NCI-H748 (cell line): Measurements from ENCODE around the gene ZCCHC7.
A peak's percentile ranks its signal among the peaks of the same experiment; 100 is the strongest.
"Not testable (repeated sequence)": the region's sequence is repeated elsewhere in the genome, so short reads cannot be mapped to it uniquely, and the experiment has no call there.

Experiments used
- DNase-seq: peaks from one replicate; lab custom pipeline; 2025; ENCODE audit not compliant: unreplicated experiment; lab: John Stamatoyannopoulos, UW

ZCCHC7 gene

DNA sequence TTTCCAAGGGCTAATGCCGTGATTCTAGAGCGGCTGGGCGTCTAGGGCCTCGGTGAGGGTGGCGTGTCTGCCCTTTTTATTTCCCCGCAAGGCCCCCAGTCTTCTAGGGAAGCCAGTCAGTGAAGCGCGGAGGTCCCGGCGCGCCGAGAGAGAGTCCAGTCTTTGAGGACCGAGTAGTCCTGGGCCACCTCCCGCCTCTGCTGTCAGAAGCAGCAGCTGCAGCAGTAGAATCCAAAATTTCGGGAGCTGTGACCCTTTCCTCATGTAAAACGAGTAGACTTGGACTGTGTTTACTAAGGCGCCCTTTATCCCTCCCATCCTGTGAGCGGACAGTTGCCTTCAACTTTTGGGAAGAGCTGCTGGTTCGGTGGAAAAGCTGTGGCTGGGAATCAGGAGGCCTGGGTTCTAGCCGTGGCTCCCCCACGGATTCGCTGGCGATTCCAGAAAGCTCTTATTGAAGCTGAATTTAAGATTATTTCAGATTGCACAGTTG lies 515 bp downstream of the ZCCHC7 start:
- not testable (repeated sequence) for DNase-seq

DNA sequence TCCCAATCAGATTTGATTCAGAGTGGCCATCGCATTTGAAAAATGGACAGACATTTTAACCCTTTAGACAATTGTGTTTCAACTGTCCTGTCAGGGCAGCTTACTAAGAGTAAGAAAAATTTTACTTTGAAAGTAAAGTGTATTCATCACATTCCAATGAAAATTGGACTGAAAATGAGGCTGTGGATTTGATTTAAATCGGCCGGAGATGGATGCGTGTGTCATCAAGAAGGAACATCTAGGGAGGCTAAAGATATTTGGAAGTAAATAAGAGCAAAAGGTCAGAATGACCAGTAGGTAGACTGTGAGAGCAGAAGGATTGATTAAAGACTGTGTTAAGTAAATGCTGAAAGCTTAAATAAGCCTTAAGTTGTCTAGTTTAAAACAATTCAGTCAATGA lies 1.5 kb downstream of the ZCCHC7 start:
- DNase-seq: no peak

DNA sequence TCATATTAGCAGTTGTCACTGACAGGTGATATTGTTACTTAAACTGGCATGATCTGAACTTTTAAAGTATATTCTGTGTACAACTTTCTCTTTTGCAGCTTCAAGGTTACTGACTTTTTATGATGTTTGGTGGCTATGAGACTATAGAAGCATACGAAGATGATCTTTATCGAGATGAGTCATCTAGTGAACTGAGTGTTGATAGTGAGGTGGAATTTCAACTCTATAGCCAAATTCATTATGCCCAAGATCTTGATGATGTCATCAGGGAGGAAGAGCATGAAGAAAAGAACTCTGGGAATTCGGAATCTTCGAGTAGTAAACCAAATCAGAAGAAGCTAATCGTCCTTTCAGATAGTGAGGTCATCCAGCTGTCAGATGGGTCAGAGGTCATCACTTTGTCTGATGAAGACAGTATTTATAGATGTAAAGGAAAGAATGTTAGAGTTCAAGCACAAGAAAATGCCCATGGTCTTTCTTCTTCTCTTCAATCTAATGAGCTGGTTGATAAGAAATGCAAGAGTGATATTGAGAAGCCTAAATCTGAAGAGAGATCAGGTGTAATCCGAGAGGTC lies 5.9 kb downstream of the ZCCHC7 start:
- no peak for DNase-seq

DNA sequence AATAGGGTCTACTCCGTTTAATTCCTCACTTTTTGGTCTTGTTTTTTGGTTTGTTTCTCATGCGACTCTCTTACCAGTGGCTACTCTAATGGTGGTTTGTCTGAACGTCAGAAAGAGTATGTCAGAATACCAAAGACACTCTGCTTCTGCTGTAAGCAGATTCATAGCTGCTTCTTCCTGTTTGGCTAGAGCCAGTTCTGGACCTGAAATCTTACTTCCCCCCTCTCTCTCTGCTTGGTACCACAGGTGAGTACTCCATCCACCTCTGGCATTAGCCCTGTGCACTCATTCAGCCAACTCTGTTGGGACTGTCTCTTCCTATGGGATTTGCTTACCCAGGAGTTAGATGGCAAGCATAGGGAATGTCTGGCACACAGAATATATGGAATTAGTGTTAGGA lies 6.6 kb downstream of the ZCCHC7 start:
- DNase-seq: no peak

DNA sequence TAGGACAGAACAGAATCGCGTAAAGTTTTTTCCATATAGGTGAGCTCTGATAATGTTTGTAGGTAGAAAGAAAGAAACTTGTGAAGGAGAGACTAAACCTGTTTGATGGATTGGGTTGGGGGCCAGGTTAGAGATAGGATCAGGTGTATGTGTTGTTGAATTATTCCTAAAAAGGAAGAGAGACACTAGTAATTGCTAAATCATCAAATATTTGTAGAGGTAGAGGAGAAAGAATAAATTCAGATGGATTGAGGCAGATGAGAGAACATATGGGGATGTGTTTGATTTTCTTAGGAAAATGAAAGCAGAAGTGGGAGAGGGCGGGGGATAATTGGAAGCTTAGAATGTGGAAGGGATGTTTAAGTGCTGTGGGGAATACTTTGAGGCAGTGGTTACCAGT lies 7.7 kb downstream of the ZCCHC7 start:
- DNase-seq: no peak

DNA sequence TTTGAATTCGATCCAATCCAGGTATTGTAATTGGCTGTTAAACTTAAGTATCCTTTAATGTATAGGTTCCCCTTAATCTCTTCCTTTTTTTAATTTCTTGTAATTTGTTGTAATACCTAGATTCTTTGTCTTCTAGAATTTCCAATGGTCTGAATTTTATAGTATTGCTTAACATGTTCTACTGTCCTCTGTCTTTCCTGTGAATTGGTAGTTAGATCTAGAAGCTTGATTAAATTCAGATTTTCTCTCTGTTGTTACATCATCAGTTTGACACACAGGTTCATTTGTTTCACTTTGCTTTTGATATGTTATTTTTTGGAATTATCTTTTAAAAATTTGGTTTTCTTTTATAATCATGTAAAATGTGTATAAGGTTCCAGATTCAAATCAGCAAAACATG lies 13.8 kb downstream of the ZCCHC7 start:
- no peak for DNase-seq

DNA sequence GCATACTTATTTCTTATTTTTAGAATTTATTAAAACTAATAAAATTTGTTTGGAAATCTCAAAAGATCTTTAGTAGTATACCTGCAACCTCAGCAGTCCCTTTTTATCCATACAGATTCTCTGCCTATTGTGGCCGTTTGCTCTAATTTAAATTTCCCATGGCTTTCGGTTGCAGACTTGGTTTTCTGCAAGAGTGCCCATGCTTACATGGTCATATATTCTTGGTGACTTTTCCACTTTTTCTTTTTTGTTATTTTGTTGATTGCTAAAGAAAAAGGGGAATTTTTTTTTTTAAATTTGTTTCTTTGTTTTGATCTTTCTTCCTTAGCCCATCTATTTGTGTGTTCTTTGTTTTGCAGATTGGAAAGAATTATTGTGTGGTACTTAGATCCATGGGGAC lies 20.6 kb downstream of the ZCCHC7 start:
- no peak for DNase-seq

DNA sequence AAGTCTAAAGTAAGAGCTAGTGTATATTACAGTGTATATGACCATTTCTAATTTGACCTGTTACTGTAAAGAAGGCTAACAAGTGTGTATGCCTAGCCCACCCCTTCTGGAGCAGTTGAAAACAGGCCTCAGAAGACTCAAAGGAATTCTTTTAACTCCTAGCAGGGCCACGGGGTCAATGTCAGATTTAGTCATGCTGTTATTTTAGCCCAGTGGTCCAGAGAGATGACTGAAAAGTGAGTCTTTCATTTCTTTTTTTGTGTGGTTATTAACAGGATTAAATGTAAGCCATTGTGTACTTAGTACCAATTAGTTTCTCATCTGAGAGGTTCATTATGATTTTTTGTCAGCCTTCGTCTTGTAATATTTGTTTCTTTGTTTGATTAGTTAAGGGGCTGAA lies 24.4 kb downstream of the ZCCHC7 start:
- DNase-seq: peak; percentile 7

DNA sequence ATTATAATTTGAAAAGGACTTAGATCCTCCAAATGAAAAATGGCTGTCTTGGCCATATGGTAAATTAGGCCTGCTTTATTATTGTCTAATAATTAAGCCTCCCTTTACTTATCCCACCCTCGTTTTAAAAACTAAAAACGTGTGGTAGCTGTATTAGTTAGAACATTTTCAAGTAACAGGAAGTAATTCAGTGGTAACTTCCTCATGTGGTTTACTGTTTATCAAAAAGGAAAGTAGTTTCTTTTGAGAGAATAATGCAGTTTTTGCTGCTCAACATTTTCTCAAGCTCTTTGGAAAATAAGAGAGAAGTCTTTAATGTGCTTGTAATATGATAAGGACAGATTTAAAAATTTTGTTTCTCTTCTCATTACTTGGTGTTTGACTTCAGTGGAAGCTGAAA lies 26.0 kb downstream of the ZCCHC7 start:
- DNase-seq: no peak

DNA sequence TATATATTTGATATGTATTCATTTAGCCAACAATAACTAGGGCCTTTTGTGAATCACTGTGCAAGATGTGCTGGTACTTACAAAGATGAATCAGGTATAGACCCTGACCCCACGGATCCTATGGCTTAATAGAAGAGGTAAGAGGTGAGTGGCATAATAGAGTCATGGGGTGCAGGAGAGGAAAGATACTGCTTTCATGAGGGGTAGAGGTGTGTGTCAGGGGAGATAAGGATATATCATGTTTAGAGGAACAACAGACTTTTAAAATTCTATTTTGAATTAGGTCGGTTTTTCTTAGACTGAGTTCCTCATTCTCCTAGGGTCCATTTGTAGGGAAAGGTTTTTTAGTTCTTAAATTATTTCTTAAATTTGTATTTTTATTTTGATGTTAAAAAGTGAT lies 27.8 kb downstream of the ZCCHC7 start:
- DNase-seq: no peak

DNA sequence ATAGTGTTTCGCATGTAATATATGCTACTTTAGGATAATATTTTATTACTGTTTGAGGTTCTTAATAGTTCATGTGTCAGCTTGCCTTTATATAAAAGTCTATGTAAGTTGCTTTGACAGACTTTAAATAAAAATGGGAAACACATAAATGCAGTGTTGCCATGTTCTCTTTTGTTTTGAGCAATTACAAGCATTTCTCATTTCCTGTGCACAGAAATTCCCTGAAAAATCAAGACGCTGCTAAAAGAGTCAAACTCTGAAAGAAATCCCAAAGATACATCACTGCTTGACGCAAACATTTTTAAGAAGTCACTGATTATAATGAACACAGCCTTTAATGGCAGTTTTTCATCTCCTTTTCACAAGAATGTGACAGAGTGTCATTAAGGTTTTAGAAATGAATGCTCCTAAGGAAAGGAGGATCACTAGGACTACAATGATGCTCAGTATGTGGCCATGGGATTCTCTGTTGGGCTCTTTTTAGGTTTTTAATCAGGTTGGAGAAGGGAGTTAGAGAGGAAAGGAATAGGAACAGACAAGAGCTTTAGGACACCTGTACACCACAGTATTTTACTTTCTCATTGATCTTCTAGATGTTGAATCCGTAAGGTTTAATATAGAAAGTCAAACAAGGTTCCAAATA lies 29.4 kb downstream of the ZCCHC7 start:
- no peak for DNase-seq

DNA sequence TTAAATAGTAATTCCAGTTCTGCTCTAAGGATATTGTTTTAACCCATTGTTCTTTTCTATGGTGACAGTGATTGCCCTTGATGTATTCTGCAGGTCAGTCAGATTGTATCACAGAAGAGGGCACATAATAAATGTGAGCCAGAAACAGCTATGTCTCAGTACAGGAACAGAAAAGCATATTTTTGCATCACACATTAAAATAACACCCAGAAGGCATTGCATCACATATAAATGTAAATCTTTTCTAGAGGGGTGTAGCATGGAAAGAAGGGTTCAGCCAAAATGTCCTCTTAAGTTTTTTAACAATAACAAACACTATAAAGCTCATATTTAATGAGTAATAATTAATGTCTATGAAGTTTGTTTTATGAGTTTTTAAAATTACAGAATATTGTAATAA lies 30.0 kb downstream of the ZCCHC7 start:
- DNase-seq: no peak

DNA sequence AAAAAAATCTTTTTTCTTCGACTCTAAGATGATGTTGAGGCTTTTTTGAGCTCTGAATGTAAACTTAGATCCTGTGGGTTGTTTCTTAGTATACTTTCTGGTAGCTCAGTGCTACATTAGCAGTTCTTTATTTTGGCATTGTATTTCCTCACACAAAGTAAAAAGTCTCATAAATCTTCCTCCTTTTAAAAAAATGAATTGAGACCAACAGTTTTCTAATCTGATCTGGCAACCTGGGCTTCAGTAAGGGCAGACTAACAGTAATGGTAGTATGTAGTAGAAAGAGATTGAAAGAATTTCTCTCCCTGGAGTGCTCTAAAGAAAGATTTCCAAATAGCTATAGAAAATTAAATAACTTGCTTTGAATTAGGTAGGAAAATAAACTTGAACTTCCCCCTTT lies 31.4 kb downstream of the ZCCHC7 start:
- DNase-seq: no peak

DNA sequence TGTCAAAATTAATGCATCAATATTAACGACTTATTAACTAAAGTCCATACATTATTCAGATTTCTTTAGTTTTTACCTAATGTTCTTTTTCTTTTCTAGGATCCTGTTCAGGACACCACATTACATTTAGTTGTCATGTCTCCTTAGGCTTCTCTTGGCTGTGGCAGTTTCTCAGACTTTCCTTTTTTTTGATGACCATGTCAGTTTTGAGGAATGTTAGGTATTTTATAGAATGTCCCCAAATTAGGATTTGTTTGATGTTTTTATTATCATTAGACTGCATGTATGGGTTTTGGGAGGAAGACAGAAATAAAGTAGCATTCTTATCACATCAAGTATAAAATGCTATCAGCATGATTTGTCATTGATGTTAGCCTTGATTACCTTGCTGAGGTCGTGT lies 32.0 kb downstream of the ZCCHC7 start:
- DNase-seq: no peak

DNA sequence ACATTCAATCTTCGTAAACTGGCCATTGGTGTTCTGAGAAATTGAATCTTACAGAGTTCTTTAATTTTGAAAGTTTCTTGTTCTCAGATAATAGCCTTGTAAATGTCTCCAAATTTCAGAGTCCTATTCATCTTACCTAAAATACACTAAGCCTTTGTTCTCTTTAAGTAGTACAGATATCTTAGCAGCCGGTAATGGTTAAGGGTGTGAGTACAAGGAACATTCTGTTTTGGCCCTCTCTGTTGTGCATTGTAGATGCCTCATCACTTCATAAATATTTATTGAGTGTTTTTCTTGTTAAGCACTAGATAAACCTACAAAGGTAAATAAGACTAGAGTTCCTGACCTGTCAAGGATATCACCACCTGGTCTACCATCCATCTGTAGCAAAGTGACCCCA lies 35.2 kb downstream of the ZCCHC7 start:
- DNase-seq: no peak

DNA sequence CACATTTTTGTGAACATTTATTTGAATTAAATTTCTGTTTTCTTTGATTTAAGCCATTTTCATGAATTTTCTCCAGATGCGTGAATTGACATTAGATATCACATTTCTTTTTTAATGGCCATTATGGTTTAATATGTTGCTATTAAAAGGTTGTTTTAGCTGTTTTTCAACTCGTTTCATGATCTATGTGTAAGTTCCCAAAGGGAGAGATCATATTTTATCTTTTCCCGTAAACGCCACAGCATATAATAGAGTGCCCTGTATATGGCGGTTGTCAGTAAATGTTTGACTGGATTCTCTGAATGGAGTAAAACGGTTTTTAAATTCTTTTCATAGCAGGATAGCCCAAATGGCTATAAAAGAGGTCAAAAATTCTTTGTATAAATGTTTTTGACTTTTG lies 35.8 kb downstream of the ZCCHC7 start:
- peak; percentile 5 for DNase-seq

DNA sequence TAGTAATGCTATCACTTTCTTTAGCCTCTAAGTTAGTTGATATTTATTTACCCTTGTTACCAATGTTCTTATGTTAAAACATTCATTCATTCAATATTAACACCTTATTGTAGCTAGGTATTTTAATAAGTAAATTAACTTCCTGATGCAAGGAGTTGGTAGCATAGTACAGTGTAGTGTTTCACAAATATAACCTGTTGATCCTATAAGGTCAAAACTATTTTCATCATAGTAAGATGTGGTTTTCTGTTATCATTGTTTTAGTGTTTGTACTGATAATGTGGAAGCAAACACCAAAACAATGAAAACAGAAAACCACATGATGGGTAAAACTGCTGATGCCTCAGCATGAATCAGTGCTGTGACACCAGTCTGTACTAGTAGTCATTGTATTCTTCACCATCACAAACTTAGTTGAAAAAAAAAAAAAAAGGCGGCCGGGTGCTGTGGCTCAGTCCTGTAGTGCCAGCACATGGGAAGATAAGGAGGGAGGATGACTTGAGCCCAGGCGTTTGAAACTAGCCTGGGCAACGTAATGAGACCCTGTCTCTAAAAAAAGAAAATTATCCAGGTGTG lies 36.5 kb downstream of the ZCCHC7 start:
- DNase-seq: peak; percentile 10

DNA sequence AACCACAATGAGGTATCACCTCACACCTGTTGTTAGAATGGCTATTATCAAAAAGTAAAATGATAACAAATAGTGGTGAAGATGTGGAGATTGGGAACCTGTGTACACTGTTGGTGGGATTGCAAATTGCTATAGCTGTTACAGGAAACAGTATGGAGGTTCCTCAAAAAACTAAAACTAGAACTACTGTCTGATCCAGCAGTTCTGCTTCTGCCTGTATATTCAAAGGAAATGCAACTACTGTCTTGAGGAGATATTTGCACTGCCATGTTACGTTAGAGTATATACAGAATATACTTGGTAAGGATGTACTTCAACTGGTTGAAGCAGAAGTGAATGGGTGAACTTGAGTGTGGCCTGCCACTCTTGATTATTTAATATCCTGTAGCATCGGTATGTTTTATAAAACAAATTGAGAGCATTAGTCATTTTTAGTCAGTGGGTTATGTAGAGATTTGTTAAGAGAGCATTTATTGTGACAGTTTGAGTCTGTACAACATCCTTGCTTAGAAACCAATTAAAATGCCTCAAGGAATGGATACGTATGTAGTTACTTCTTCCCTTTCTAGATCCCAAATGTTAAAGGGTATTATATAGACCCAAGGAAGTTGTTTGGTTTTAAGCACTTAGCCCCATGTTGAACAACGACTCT lies 37.5 kb downstream of the ZCCHC7 start:
- DNase-seq: no peak

DNA sequence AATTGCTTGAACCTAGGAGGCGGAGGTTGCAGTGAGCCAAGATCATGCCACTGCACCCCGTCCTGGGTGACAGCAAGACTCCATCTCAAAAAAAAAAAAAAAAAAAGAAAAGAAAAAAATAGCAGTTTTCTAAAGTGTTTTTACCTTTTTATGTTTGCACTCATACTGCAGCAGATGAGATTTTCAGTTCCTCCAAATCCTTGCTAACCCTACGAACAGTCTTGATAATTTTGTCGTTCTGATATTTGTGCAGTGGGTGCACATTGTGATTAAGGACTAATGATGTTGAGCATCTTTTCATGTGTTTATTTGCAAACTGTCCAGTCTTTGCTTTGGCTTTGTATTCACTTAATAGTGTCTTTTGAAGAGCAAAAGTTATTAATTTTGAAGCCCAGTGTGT lies 42.9 kb downstream of the ZCCHC7 start:
- DNase-seq: no peak

DNA sequence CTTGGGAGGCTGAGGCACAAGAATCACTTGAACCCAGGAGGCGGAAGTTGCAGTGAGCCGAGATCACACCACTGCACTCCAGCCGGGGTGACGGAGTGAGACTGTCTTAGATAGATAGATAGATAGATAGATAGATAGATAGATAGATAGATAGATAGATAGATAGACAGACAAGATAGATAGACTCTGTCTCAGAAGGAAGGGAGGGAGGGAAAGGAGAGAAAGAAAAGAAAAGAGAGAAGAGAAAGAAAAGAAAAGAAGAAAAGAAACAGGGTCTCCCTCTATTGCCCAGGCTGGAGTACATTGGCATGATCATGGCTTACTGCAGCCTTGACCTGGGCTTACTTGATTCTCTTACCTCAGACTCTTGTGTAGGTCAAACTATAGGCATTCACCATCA lies 44.0 kb downstream of the ZCCHC7 start:
- DNase-seq: not testable (repeated sequence)

DNA sequence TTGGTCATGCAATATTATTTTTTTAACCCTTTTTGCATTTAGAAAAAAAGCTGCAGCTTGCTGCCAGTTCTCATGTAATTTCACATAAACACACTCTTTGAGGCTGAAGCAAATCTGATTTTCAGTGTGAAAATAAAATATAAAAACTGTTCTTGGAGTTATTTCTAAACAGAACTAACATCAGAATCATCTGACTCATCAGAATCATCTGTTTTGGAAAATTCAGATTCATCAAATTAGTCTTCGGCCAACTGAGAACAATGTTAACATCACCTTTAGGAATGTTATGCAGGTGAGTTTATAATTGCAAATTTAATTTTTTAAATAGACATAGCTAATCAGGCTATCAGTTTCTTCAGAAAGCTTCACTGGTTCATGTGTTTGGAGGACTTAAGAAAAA lies 45.3 kb downstream of the ZCCHC7 start:
- no peak for DNase-seq

DNA sequence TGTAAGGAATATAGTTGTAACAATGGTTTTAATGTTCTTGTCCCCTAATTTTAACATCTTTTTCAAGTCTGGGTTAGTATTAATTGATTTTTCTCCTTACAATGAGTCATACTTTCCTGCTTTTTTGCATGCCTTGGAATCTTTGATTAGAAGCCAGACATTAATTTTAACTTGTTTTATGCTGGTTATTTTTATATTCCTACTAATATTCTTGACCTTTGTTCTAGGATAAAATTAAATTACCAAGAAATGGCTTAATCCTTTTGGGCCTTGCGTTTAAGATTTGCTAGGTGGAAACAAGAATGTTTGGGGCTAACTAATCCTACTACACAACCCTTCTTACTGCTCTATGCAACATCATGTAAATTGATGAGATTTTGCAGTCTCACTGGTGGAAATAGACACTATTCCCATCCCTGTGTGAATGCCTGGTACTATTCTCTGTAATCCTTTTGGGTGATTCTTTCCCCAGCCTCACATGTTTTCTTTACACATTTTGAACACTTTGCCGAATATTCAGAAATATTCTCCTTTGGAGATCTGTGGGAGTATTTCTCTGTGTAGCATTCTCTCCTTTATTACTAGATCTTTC lies 47.2 kb downstream of the ZCCHC7 start:
- no peak for DNase-seq
